ENCODE results near the gene PDIA5.
A peak's percentile ranks its signal among the peaks of the same experiment; 100 is the strongest.

Gene PDIA5

DNA sequence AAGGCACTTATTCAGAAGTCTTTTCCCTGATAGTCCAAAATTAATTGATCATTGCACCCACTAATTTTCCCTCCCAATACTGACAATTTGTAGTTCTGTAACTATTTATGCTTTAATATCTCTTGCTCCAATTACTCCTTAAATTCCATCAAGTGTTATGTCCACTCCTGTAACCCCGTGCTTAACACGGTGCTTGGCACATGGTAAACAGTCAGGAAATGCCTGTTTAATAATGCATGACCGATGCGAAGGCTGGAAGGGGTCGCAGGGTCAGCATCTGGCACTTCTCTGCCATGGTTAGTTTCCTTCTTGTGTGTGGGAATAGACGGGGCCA is 134.4 kb downstream of the PDIA5 start:
- Histone ChIP-seq H4K20me1 (ENCODE audit: insufficient read depth, low read length, poor library complexity, severe bottlenecking) (peaks cover 16% of the 10 kb centered on the region), H3F3A (ENCODE audit: low read depth) (no peaks in the 10 kb centered on the region), H2AFZ (ENCODE audit: low read length) (peak overlapping the region; percentile 88), H3K9ac (ENCODE audit: low read depth, low read length, poor library complexity, severe bottlenecking) (peak overlapping the region; percentile 69), H3K79me2 (ENCODE audit: insufficient read depth, low read length) (peaks cover 40% of the 10 kb centered on the region), H3K4me3 (ENCODE audit: low read length, poor library complexity, severe bottlenecking) (peak overlapping the region; percentile 94), H3K36me3 (ENCODE audit: insufficient read depth, low read length) (no peaks in the 10 kb centered on the region), H3K9me3 (ENCODE audit: insufficient read depth, low read depth, low read length) (no peaks in the 10 kb centered on the region), H3K4me2 (ENCODE audit: low read depth, low read length, poor library complexity, severe bottlenecking) (peak overlapping the region; percentile 84), H3K27me3 (ENCODE audit: insufficient read depth, low read length, poor library complexity, severe bottlenecking) (no peaks in the 10 kb centered on the region), H3K4me1 (ENCODE audit: insufficient read depth, low read length, poor library complexity, severe bottlenecking) (peaks cover 22% of the 10 kb centered on the region), H3K9me2 (replicated peaks; ENCODE audit: low read depth, low read length) (no peaks in the 10 kb centered on the region)
- TF ChIP-seq, protein P1, sequence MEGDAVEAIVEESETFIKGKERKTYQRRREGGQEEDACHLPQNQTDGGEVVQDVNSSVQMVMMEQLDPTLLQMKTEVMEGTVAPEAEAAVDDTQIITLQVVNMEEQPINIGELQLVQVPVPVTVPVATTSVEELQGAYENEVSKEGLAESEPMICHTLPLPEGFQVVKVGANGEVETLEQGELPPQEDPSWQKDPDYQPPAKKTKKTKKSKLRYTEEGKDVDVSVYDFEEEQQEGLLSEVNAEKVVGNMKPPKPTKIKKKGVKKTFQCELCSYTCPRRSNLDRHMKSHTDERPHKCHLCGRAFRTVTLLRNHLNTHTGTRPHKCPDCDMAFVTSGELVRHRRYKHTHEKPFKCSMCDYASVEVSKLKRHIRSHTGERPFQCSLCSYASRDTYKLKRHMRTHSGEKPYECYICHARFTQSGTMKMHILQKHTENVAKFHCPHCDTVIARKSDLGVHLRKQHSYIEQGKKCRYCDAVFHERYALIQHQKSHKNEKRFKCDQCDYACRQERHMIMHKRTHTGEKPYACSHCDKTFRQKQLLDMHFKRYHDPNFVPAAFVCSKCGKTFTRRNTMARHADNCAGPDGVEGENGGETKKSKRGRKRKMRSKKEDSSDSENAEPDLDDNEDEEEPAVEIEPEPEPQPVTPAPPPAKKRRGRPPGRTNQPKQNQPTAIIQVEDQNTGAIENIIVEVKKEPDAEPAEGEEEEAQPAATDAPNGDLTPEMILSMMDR (conservative IDR thresholded peaks at IDR 0.05; ENCODE audit: low read length) = no peak
- TF ChIP-seq EZH2phosphoT487 (IDR thresholded peaks at IDR 0.05; ENCODE audit: borderline replicate concordance) = no peak

DNA sequence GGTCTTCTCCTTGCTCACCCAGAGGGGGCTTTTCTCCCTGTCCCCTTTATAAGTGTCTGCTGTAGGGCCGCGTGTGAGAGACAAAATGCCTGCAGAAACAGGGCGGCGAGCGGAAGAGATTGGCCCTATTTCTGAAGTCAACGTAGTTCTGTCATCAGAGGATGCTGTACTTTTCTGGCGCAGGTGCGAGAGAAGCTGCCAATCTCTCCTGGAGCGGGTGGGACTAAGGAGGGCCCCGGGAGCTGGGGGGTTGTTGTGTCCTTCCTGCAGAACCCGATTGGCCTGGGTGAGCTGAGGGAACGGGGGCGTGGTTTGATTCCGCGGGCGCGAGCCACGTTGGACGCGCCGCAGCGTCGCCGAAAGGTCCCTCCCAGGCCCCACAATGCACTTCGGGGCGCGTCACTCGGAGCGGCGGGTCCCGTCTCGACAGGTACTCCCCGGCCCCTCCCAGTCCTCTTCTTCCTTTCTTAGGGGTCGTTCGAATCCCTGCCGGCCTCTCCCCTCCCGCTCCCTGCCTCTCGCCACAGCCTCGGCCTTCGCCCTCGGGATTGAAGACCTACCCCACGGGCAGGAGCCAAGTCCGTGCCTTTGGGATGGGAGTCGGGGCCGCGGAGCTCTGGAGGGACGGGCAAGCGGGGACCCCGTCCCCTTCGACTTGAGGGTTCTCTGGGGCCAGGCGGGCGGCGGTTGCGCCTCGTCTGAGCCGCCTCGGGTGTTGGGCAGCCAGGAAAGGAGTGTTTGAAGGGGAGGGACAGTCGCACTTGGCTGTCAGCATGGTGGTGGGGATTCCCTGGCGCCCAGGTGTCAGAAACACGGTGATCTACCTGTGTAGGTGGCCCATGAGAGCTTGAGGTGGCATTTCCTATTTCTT is 135.0 kb downstream of the PDIA5 start, which contains the start of gene SEC22A:
Gene SEC22A (plus strand): TSS at position 387 of the 871 bp plus-strand sequence. CDS start 7,275 bp downstream, outside the sequence.
- peak within 1 kb of the TSS; percentile 98 for H2AFZ ChIP-seq (ENCODE audit: low read length)
- H3K9ac ChIP-seq (ENCODE audit: low read depth, low read length, poor library complexity, severe bottlenecking) = peak within 1 kb of the TSS; percentile 96
- H3K4me2 ChIP-seq (ENCODE audit: low read depth, low read length, poor library complexity, severe bottlenecking) = peak within 1 kb of the TSS; percentile 87
- peaks cover 16% of the 10 kb centered on the region for H4K20me1 ChIP-seq (ENCODE audit: insufficient read depth, low read length, poor library complexity, severe bottlenecking)
- no peaks in the 10 kb centered on the region for H3K36me3 ChIP-seq (ENCODE audit: insufficient read depth, low read length)
- peaks cover 40% of the 10 kb centered on the region for H3K79me2 ChIP-seq (ENCODE audit: insufficient read depth, low read length)
- H3F3A ChIP-seq (ENCODE audit: low read depth) = no peaks in the 10 kb centered on the region
- no peaks in the 10 kb centered on the region for H3K9me2 ChIP-seq (replicated peaks; ENCODE audit: low read depth, low read length)
- TF ChIP-seq EZH2phosphoT487 (IDR thresholded peaks at IDR 0.05; ENCODE audit: borderline replicate concordance) = no peak
- TF ChIP-seq, protein P1 (conservative IDR thresholded peaks at IDR 0.05; ENCODE audit: low read length) = no peak
- H3K4me1 ChIP-seq (ENCODE audit: insufficient read depth, low read length, poor library complexity, severe bottlenecking) = peaks cover 22% of the 10 kb centered on the region
- no peaks in the 10 kb centered on the region for H3K27me3 ChIP-seq (ENCODE audit: insufficient read depth, low read length, poor library complexity, severe bottlenecking)
- peak within 1 kb of the TSS; percentile 94 for H3K4me3 ChIP-seq (ENCODE audit: low read length, poor library complexity, severe bottlenecking)
- H3K9me3 ChIP-seq (ENCODE audit: insufficient read depth, low read depth, low read length) = no peaks in the 10 kb centered on the region

DNA sequence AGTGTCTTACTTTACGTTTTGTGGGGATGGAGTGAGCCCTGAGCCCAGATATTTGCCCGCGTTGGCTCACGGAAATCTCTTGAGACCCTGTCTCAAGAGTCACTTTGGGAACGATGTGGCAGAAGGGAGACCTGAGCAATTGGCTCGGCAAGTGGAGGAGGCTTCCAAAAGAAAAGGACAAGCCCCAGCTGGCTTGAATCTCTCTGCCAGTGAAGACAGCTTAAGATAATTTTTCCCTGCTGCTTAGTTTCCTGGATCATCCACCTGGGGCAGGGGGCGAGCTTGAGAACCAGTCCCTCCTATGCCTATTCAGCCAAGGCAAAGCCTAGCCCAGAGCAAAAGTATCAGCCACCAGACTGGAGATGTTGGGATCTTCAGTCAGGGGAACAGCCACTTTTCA is 135.6 kb downstream of the PDIA5 start:
- H3F3A ChIP-seq (ENCODE audit: low read depth) = no peaks in the 10 kb centered on the region
- peaks cover 22% of the 10 kb centered on the region for H3K4me1 ChIP-seq (ENCODE audit: insufficient read depth, low read length, poor library complexity, severe bottlenecking)
- peak overlapping the region; percentile 87 for H3K4me2 ChIP-seq (ENCODE audit: low read depth, low read length, poor library complexity, severe bottlenecking)
- H3K9ac ChIP-seq (ENCODE audit: low read depth, low read length, poor library complexity, severe bottlenecking) = peak overlapping the region; percentile 96
- peak overlapping the region; percentile 98 for H2AFZ ChIP-seq (ENCODE audit: low read length)
- H3K79me2 ChIP-seq (ENCODE audit: insufficient read depth, low read length) = peaks cover 40% of the 10 kb centered on the region
- peak overlapping the region; percentile 94 for H3K4me3 ChIP-seq (ENCODE audit: low read length, poor library complexity, severe bottlenecking)
- H3K36me3 ChIP-seq (ENCODE audit: insufficient read depth, low read length) = no peaks in the 10 kb centered on the region
- no peaks in the 10 kb centered on the region for H3K27me3 ChIP-seq (ENCODE audit: insufficient read depth, low read length, poor library complexity, severe bottlenecking)
- H3K9me3 ChIP-seq (ENCODE audit: insufficient read depth, low read depth, low read length) = no peaks in the 10 kb centered on the region
- no peak for TF ChIP-seq EZH2phosphoT487 (IDR thresholded peaks at IDR 0.05; ENCODE audit: borderline replicate concordance)
- TF ChIP-seq, protein P1 (conservative IDR thresholded peaks at IDR 0.05; ENCODE audit: low read length) = 0 out of 2 replicates have a peak, but pooled peaks have one; percentile 12
- peaks cover 16% of the 10 kb centered on the region for H4K20me1 ChIP-seq (ENCODE audit: insufficient read depth, low read length, poor library complexity, severe bottlenecking)
- H3K9me2 ChIP-seq (replicated peaks; ENCODE audit: low read depth, low read length) = no peaks in the 10 kb centered on the region

Measured in Loucy (cell line).